ENCODE data around the gene CTAG2. TPM values are rescaled to one million over a fixed set of nuclear protein-coding genes. Genes with fewer than 3 reads are reported as not detected.
"Not testable (repeated sequence)": the region's sequence is repeated elsewhere in the genome, so short reads cannot be mapped to it uniquely, and the experiment has no call there.

Gene CTAG2
- total and polyA plus RNA-seq, 10 of the 15 experiments (the other 5 are each of a cell fraction or from before 2014, with no cell fraction given) = 0.73 TPM; not detected in 9

DNA sequence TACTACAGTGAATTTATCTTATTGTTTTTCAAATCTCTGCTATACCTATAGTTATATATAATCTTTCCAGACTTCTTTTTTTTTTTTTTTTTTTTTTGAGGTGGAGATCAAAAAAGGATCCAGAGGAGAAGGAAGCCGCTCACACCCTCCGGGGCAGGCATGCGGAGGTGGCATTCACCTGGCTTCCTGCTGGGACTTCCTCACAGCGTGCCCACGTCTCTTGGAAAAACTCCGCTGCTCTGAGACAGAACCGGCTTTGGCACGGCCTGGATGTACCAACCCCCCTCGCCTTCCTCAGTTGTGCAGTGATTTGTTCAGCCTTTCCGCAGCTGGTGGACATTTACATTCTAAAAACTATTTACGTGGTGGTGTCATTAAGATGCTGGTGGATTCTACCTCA is 45.4 kb downstream of the CTAG2 start:
- CTCF ChIA-PET; H3K36me3 ChIP-seq (ENCODE audit: control insufficient read depth in 2 of 2, insufficient read depth in 2 of 2, low read length in 1 of 2); POLR2A ChIA-PET; H3K4me3 ChIP-seq; BruUV-seq (replicated peaks); SMC1A ChIA-PET (ENCODE audit: uncharacterized antibody, unreplicated experiment); H3K4me1 ChIP-seq (ENCODE audit: control insufficient read depth, insufficient read depth, low read length); H2AFZ ChIP-seq (ENCODE audit: control insufficient read depth, low read depth, low read length); FAIRE-seq; H3K79me2 ChIP-seq (ENCODE audit: control insufficient read depth, insufficient read depth, low read length); H3K4me2 ChIP-seq (ENCODE audit: control insufficient read depth, insufficient read depth); intact Hi-C loops (cut with micrococcal nuclease; ENCODE audit: unreplicated experiment); ATAC-seq; H4K20me1 ChIP-seq (ENCODE audit: control insufficient read depth, insufficient read depth); DNase-seq (ENCODE audit: low read depth, low spot score); H3K27ac ChIP-seq (ENCODE audit: control insufficient read depth, insufficient read depth); in situ Hi-C loops (cut with MboI); H3K9me3 ChIP-seq (replicated peaks; ENCODE audit: control insufficient read depth, insufficient read depth, low read length); H3K27me3 ChIP-seq (replicated peaks in 1 of 2; ENCODE audit: control insufficient read depth in 2 of 2, insufficient read depth in 2 of 2, low read length in 1 of 2); RAD21 ChIA-PET (ENCODE audit: unreplicated experiment); H3K9ac ChIP-seq (ENCODE audit: control insufficient read depth, insufficient read depth, low read length): not testable (repeated sequence)
- WGBS (ENCODE audit: insufficient coverage, insufficient replicate concordance, low lambda C conversion rate, missing lambda C conversion rate) = 71% methylated on average over 8 of the region's 11 CpGs

DNA sequence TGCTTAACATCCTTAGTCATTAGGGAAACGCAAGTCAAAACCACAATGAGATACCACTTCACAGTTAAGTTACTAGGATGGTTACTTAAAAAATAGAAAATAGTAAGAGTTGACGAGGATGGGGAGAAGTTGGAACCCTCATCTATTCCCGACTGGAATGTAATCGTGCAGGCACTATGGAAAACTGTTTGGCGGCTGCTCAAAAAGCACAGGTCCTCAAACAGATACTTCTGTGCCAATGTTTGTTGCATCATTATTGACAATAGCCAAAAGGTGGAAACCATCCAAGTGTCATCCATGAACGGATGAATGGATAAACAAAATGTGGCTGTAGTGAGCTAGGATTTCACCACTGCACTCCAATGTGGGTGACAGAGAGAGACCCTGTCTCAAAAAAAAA is 46.0 kb downstream of the CTAG2 start:
- ChIA-PET RAD21 (ENCODE audit: unreplicated experiment) (no interaction called here), POLR2A (no interaction called here), CTCF (no interaction called here), SMC1A (ENCODE audit: uncharacterized antibody, unreplicated experiment) (no interaction called here)
- whole genome bisulfite sequencing (ENCODE audit: insufficient coverage, insufficient replicate concordance, low lambda C conversion rate, missing lambda C conversion rate) = 41% methylated on average over 6 of the region's 6 CpGs
- FAIRE-seq (no peak), ATAC-seq (no peak), DNase-seq (ENCODE audit: low read depth, low spot score) (no peak)
- in situ Hi-C loops (cut with MboI) = no loop called here
- intact Hi-C loops (cut with micrococcal nuclease; ENCODE audit: unreplicated experiment) = no loop called here
- Histone ChIP-seq H3K4me3 (no peak overlapping the region), H3K79me2 (ENCODE audit: control insufficient read depth, insufficient read depth, low read length) (no peaks in the 10 kb centered on the region), H3K36me3 (ENCODE audit: control insufficient read depth in 2 of 2, insufficient read depth in 2 of 2, low read length in 1 of 2) (no peaks in the 10 kb centered on the region), H3K9ac (ENCODE audit: control insufficient read depth, insufficient read depth, low read length) (no peak overlapping the region), H2AFZ (ENCODE audit: control insufficient read depth, low read depth, low read length) (no peak overlapping the region), H3K27ac (ENCODE audit: control insufficient read depth, insufficient read depth) (no peak overlapping the region), H3K4me1 (ENCODE audit: control insufficient read depth, insufficient read depth, low read length) (no peaks in the 10 kb centered on the region), H3K4me2 (ENCODE audit: control insufficient read depth, insufficient read depth) (no peak overlapping the region), H3K9me3 (replicated peaks; ENCODE audit: control insufficient read depth, insufficient read depth, low read length) (no peaks in the 10 kb centered on the region; the same call in 2 of the 3 replicates), H3K27me3 (replicated peaks in 1 of 2; ENCODE audit: control insufficient read depth in 2 of 2, insufficient read depth in 2 of 2, low read length in 1 of 2) (no peaks in the 10 kb centered on the region), H4K20me1 (ENCODE audit: control insufficient read depth, insufficient read depth) (no peaks in the 10 kb centered on the region)
- no TSS peak for BruUV-seq (replicated peaks)
- TF ChIP-seq, protein P1, sequence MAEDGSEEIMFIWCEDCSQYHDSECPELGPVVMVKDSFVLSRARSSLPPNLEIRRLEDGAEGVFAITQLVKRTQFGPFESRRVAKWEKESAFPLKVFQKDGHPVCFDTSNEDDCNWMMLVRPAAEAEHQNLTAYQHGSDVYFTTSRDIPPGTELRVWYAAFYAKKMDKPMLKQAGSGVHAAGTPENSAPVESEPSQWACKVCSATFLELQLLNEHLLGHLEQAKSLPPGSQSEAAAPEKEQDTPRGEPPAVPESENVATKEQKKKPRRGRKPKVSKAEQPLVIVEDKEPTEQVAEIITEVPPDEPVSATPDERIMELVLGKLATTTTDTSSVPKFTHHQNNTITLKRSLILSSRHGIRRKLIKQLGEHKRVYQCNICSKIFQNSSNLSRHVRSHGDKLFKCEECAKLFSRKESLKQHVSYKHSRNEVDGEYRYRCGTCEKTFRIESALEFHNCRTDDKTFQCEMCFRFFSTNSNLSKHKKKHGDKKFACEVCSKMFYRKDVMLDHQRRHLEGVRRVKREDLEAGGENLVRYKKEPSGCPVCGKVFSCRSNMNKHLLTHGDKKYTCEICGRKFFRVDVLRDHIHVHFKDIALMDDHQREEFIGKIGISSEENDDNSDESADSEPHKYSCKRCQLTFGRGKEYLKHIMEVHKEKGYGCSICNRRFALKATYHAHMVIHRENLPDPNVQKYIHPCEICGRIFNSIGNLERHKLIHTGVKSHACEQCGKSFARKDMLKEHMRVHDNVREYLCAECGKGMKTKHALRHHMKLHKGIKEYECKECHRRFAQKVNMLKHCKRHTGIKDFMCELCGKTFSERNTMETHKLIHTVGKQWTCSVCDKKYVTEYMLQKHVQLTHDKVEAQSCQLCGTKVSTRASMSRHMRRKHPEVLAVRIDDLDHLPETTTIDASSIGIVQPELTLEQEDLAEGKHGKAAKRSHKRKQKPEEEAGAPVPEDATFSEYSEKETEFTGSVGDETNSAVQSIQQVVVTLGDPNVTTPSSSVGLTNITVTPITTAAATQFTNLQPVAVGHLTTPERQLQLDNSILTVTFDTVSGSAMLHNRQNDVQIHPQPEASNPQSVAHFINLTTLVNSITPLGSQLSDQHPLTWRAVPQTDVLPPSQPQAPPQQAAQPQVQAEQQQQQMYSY (CRISPR knock-in tag; IDR thresholded peaks at IDR 0.05) = no peak
- TF ChIP-seq EZH2 (IDR thresholded peaks at IDR 0.05; ENCODE audit: borderline replicate concordance, control insufficient read depth, low read depth, low read length) = no peak
- no peak for TF ChIP-seq MTA2 (IDR thresholded peaks at IDR 0.05; ENCODE audit: low read depth)
- no peak for TF ChIP-seq TAF1 (IDR thresholded peaks at IDR 0.05; ENCODE audit: borderline replicate concordance, low read depth, low read length)
- TF ChIP-seq, protein P2, sequence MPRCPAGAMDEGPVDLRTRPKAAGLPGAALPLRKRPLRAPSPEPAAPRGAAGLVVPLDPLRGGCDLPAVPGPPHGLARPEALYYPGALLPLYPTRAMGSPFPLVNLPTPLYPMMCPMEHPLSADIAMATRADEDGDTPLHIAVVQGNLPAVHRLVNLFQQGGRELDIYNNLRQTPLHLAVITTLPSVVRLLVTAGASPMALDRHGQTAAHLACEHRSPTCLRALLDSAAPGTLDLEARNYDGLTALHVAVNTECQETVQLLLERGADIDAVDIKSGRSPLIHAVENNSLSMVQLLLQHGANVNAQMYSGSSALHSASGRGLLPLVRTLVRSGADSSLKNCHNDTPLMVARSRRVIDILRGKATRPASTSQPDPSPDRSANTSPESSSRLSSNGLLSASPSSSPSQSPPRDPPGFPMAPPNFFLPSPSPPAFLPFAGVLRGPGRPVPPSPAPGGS (IDR thresholded peaks at IDR 0.05; ENCODE audit: borderline replicate concordance, insufficient read depth, low read depth, low read length, poor library complexity, severe bottlenecking) = no peak
- no peak for TF ChIP-seq NBN (IDR thresholded peaks at IDR 0.05)
- TF ChIP-seq EED (IDR thresholded peaks at IDR 0.05; ENCODE audit: low read depth) = no peak
- TF ChIP-seq CBFB (IDR thresholded peaks at IDR 0.05; ENCODE audit: low read depth) = no peak
- no peak for TF ChIP-seq HDGF (IDR thresholded peaks at IDR 0.05)
- TF ChIP-seq CHD2 (IDR thresholded peaks at IDR 0.05; ENCODE audit: borderline replicate concordance, low read depth, low read length) = no peak
- no peak for TF ChIP-seq BHLHE40 (IDR thresholded peaks at IDR 0.05; ENCODE audit: borderline replicate concordance in 1 of 2, low read depth in 2 of 2, low read length in 1 of 2)
- TF ChIP-seq RELA (IDR thresholded peaks at IDR 0.05; ENCODE audit: borderline replicate concordance, partially characterized antibody) = no peak
- no peak for TF ChIP-seq JUND (IDR thresholded peaks at IDR 0.05; ENCODE audit: low read depth, low read length)
